Measurements from ENCODE around the gene DLGAP5.

GRCh38 chr14:55240526-55241178 lies 49.3 kb upstream of the DLGAP5 start:
- TF ChIP-seq EZH2phosphoT487 (IDR thresholded peaks at IDR 0.05; ENCODE audit: insufficient read depth, low read depth) (no peak), EZH2 (IDR thresholded peaks at IDR 0.05; ENCODE audit: insufficient read depth, poor library complexity, severe bottlenecking) (no peak)
